Daoy (cell line): Measurements from ENCODE around the gene MAP2K4. TPM values are rescaled to one million over a fixed set of nuclear protein-coding genes. Genes with fewer than 3 reads are reported as not detected.
"Not testable (repeated sequence)": the region's sequence is repeated elsewhere in the genome, so short reads cannot be mapped to it uniquely, and the experiment has no call there.

ENCODE experiments used
- DNase-seq: peaks from one replicate; pipeline ENCODE4 v3.0.0-alpha.2; 2015; ENCODE audit warnings: low read depth
- total RNA-seq: library from RNA; depleted of rRNA; stranded (reverse); fragments of >200 nt; shearing (Covaris generic); gene quantifications from 2 replicates; pipeline ENCODE4 v1.2.3, GENCODE V29; 2014; rRNA removed

The MAP2K4 gene
- total RNA-seq, 1 experiment from 2014 or later: 31.8 TPM

DNA sequence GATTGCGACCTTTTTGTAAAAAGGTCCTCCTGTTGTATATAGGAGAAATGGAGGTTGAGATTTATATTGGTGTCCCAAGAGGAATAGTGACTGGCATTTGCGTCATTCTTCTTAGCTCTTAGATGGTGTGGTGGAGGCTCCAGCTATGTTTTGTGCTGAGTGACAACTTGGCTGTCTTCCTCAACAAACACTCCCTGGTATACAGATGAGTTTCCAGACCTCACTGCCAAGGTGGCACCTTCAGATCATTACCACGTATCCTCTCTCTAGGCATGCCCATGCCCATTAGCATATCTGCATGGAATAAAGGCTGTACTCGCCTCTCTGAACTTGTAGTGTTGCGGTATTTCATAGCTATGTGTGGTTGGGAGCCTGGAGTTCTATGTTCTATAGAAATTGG is 120.0 kb downstream of the MAP2K4 start:
- DNase-seq: no peak

GRCh38 chr17:12162187-12162586 is 141.5 kb downstream of the MAP2K4 start:
- not testable (repeated sequence) for DNase-seq

DNA sequence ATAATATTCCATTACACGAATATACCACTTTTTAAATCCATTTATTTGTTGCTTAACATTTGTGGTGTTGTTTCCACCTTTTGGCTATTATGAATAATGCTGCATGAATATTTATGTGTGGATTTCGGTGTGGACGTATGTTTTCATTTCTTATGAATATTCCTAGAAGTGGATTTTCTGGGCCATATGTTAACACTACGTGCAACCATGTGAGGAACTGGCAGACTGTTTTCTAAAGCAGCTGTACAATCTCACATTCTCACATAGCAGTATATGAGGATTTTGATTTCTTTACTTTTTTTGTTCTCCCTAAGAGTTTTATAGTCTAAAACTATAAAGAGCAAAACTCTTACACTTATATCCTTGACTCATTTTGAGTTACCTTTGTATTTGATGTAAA is 143.4 kb downstream of the MAP2K4 start:
- DNase-seq: no peak

GRCh38 chr17:12178644-12179330 is 158.1 kb downstream of the MAP2K4 start:
- no peak for DNase-seq

- peak; percentile 62 for DNase-seq
These were observed 160.1 kb downstream of the MAP2K4 start for GRCh38 chr17:12180644-12181261.

DNA sequence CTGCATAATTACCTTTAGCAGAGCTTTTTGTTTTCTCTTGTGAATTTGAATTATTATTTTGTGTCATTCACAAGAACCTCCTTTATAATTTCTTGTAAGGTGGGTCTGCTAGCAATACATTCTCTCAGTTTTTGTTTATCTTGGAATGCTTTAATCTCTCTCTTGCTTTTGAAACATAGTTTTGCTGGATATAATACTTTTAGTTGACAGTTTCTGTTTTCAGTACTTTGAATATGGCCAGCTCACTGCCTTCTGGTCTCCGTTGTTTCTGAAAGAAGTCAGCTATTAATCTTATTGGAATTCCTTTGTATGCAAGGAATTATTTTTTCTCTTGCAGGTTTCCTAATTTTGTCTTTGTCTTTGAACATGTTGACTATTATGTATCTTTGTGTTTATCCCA is 167.0 kb downstream of the MAP2K4 start:
- no peak for DNase-seq

DNA sequence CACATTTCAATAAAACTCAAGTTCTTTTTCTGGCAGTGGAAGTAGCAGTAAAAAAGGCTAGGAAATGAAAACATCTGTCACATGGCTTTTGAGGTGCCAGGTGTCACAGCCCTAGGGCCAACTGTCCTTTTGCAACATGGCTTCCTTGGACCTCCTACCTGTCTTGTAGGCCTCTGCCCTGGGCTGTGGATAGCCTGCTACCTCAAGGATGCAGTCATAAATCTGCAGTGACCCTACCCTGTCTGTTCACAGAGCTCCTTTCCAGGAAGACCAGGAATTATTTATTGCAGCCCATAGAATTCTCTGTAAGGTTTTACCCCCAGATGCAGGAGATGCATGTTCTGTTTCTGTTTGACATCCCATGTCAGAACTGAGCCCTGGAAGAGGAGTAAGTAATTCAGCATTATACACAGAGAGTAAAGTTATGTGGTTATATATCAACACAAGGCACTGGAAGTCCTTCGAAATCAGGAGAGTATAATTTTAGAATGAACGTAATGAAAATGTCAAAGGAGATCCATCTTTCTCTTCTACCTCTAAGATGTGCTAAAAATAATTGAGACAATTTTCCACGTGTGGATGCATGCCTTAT is 172.6 kb downstream of the MAP2K4 start:
- no peak for DNase-seq

Other genes starting within 250 kb of the MAP2K4 start
- 4.4 and 10.6 TPM in 2 replicates for gene ZNF18, start 23.4 kb upstream of the MAP2K4 start, total RNA-seq